A673 (cell line): ENCODE data around the gene DDAH1. TPM values are rescaled to one million over a fixed set of nuclear protein-coding genes. Genes with fewer than 3 reads are reported as not detected.

Source experiments
- BruUV-seq: library from RNA; stranded (reverse); fragments of 400-500 nt; replicated peaks from 2 replicates; lab custom pipeline; 2021; lab: Mats Ljungman, UMichigan
- CTCF ChIA-PET: fragments of 300-600 bp; sonication (Branson Sonifier 250); formaldehyde crosslinking; loops from one replicate; lab custom pipeline; 2022; ENCODE audit warnings: antibody characterized with exemption; lab: Charles Lee
- POLR2A ChIA-PET: fragments of 300-600 bp; sonication (Branson Sonifier 250); formaldehyde crosslinking; loops from one replicate; lab custom pipeline; 2022; ENCODE audit warnings: antibody characterized with exemption; ENCODE audit not compliant: low non-redundant PET; lab: Charles Lee
- DNase-seq: peaks from one replicate; pipeline ENCODE4 v3.0.0-alpha.2; 2015; ENCODE audit warnings: low spot score
- H3K27ac ChIP-seq: fragments of 200-600 bp; sonication (generic); 2 replicates; pipeline ENCODE4 v1.5.1; 2016; ENCODE audit warnings: mixed run types, low read depth, mild to moderate bottlenecking, mixed read lengths, antibody characterized with exemption, low read length; ENCODE audit not compliant: poor library complexity, severe bottlenecking
- H3K27me3 ChIP-seq: fragments of 200-600 bp; sonication (generic); replicated peaks from 2 replicates; pipeline ENCODE4 v1.6.1; 2017; ENCODE audit warnings: mixed run types, low read depth, mild to moderate bottlenecking, mixed read lengths, antibody characterized with exemption, low read length; ENCODE audit not compliant: insufficient read depth, poor library complexity
- H3K36me3 ChIP-seq: fragments of 200-600 bp; sonication (generic); 2 replicates; pipeline ENCODE4 v1.6.1; 2016; ENCODE audit warnings: mixed run types, mild to moderate bottlenecking, mixed read lengths, antibody characterized with exemption, low read length; ENCODE audit not compliant: insufficient read depth, poor library complexity, severe bottlenecking
- H3K4me1 ChIP-seq: fragments of 200-600 bp; sonication (generic); 2 replicates; pipeline ENCODE4 v1.6.1; 2017; ENCODE audit warnings: mixed run types, mild to moderate bottlenecking, mixed read lengths, antibody characterized with exemption, low read length; ENCODE audit not compliant: insufficient read depth, poor library complexity, severe bottlenecking
- H3K4me3 ChIP-seq: fragments of 200-600 bp; sonication (generic); 2 replicates; pipeline ENCODE4 v1.5.1; 2016; ENCODE audit warnings: low read depth, mixed run types, mild to moderate bottlenecking, mixed read lengths, low read length; ENCODE audit not compliant: poor library complexity, severe bottlenecking
- H3K9me3 ChIP-seq: fragments of 200-600 bp; sonication (generic); 2 replicates; pipeline ENCODE4 v1.6.1; 2016; ENCODE audit warnings: mixed run types, low read depth, mild to moderate bottlenecking, mixed read lengths, antibody characterized with exemption, low read length; ENCODE audit not compliant: poor library complexity, severe bottlenecking
- EZH2 ChIP-seq: fragments of 200-600 bp; sonication (generic); IDR thresholded peaks from 2 replicates; pipeline ENCODE4 v1.6.1; 2017; ENCODE audit warnings: borderline replicate concordance, low read depth, mild to moderate bottlenecking, mixed read lengths, antibody characterized with exemption, low read length; ENCODE audit not compliant: poor library complexity, severe bottlenecking
- intact Hi-C: fragments of 100-400 bp; cut with micrococcal nuclease; formaldehyde crosslinking; loops from one replicate; pipeline ENCODE4 v1.10.0; 2022; ENCODE audit not compliant: unreplicated experiment
- total RNA-seq: library from RNA; stranded (reverse); gene quantifications from 2 replicates; pipeline ENCODE4 v1.2.3, GENCODE V29; 2021
- TF ChIP-seq, protein P1 (sequence below): fragments of 300-800, 200-600 bp; sonication (generic); conservative IDR thresholded peaks from 2 replicates; pipeline ENCODE4 v1.5.1; 2017; ENCODE audit warnings: low read depth, mild to moderate bottlenecking, antibody characterized with exemption, low read length, moderate library complexity, mixed read lengths

The DDAH1 gene
- total RNA-seq, 1 experiment from 2014 or later = 32.5 TPM

DNA sequence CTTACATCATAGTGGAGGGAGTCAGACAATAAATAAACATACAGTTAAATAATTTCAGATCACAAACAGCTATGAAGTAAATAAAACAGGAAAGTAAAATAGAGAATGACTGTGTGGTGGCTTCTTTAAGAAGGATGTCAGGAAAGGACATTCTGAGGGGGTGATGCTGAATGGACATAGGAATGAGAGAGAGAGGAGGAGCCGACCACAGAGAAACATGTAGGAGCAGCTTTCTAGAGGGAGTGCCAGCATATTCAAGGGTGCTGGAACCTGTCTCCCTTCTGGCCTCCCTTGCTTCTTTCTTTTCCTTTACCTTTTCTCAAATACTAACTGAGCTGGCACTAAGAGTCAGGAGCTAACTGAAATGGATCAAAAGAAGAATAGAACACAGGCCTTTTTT is 168.0 kb downstream of the DDAH1 start:
- ChIA-PET CTCF (interaction anchor here (0.7 to 1.5 kb wide), 2 partner anchors 9 to 37 kb away, joined by 3 to 4 read pairs; partner anchors contain the start of gene C1orf52), POLR2A (no interaction called here)
- Histone ChIP-seq H3K9me3 (no peaks in the 10 kb centered on the region), H3K27ac (peak overlapping the region; percentile 54), H3K36me3 (no peaks in the 10 kb centered on the region), H3K4me3 (no peak overlapping the region), H3K4me1 (peaks cover 19% of the 10 kb centered on the region), H3K27me3 (no peaks in the 10 kb centered on the region)
- no peak for DNase-seq
- intact Hi-C loops = no loop called here
- TF ChIP-seq EZH2 = no peak
- TF ChIP-seq, protein P1, sequence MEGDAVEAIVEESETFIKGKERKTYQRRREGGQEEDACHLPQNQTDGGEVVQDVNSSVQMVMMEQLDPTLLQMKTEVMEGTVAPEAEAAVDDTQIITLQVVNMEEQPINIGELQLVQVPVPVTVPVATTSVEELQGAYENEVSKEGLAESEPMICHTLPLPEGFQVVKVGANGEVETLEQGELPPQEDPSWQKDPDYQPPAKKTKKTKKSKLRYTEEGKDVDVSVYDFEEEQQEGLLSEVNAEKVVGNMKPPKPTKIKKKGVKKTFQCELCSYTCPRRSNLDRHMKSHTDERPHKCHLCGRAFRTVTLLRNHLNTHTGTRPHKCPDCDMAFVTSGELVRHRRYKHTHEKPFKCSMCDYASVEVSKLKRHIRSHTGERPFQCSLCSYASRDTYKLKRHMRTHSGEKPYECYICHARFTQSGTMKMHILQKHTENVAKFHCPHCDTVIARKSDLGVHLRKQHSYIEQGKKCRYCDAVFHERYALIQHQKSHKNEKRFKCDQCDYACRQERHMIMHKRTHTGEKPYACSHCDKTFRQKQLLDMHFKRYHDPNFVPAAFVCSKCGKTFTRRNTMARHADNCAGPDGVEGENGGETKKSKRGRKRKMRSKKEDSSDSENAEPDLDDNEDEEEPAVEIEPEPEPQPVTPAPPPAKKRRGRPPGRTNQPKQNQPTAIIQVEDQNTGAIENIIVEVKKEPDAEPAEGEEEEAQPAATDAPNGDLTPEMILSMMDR = no peak
- BruUV-seq = no TSS peak

DNA sequence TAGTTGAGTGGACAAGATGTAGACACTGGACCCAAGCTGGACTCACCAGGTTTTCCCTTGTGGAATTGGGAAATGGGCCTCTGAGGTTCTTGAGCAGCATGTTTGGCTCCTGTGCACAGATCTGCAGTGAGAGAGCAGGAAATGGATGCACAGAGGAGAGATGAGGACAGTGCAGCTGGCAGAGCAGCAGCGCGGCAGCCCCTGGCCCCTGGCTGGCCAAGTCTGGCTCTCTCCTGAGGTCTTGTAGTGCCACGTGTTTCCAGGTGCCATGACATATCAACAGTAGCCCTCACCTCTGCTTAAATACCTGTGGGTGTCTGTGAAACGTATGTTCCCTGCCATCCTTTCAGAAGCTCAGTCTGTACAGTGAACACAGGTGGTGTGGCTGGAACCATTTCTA is 169.3 kb downstream of the DDAH1 start:
- no TSS peak for BruUV-seq
- Histone ChIP-seq H3K9me3 (no peaks in the 10 kb centered on the region), H3K36me3 (no peaks in the 10 kb centered on the region), H3K4me1 (peaks cover 19% of the 10 kb centered on the region), H3K27me3 (no peaks in the 10 kb centered on the region), H3K4me3 (no peak overlapping the region), H3K27ac (no peak overlapping the region)
- ChIA-PET CTCF (no interaction called here), POLR2A (no interaction called here)
- no peak for DNase-seq
- intact Hi-C loops = no loop called here
- TF ChIP-seq, protein P1 = no peak
- TF ChIP-seq EZH2 = no peak

DNA sequence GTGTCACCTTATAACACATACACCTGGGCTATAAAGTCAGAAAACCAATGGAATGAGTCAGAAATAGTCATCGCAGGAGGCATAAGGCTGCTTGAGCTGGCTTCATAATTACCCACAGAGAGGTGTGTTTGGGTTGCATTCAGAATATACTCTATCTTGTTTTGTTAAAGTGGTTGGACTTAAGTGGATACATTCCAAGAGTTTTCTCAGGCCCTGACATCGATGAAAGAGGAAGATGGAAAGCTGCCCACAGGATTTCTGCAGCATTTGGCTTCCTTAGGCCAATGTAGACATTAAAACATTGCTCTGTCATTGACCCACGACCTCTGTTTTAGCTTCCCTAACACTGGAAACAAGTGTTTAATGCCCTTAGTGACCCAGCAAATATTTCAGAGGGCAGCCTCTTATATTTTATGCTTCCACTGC is 169.9 kb downstream of the DDAH1 start:
- no peaks in the 10 kb centered on the region for H3K27me3 ChIP-seq
- H3K27ac ChIP-seq = no peak overlapping the region
- BruUV-seq = no TSS peak
- no peak for DNase-seq
- H3K36me3 ChIP-seq = no peaks in the 10 kb centered on the region
- peaks cover 19% of the 10 kb centered on the region for H3K4me1 ChIP-seq
- ChIA-PET POLR2A (no interaction called here), CTCF (no interaction called here)
- intact Hi-C loops = no loop called here
- no peak for TF ChIP-seq EZH2
- TF ChIP-seq, protein P1 = no peak
- H3K9me3 ChIP-seq = no peaks in the 10 kb centered on the region
- no peak overlapping the region for H3K4me3 ChIP-seq
